22Rv1 (cell line): Measurements from ENCODE around the gene LRFN5.
"Not testable (repeated sequence)": the region's sequence is repeated elsewhere in the genome, so short reads cannot be mapped to it uniquely, and the experiment has no call there.

Experiments
- H3K27ac ChIP-seq: fragments of 450-650 bp; 2 replicates; pipeline ENCODE4 v1.5.1; 2017
- CTCF ChIP-seq: fragments of 450-650 bp; IDR thresholded peaks from 2 replicates; pipeline ENCODE4 v1.5.1; 2017; ENCODE audit warnings: mild to moderate bottlenecking
- ZFX ChIP-seq: fragments of 450-650 bp; IDR thresholded peaks from 2 replicates; pipeline ENCODE4 v1.6.1; 2017; ENCODE audit warnings: antibody characterized with exemption, borderline replicate concordance

The LRFN5 gene

GRCh38 chr14:41606532-41607303 is at the start of gene LRFN5:
Gene LRFN5, plus strand, starts transcription at chr14:41606876.
- TF ChIP-seq CTCF (peak; percentile 26), ZFX (no peak)
- H3K27ac ChIP-seq = peak within 1 kb of the TSS; percentile 64

DNA sequence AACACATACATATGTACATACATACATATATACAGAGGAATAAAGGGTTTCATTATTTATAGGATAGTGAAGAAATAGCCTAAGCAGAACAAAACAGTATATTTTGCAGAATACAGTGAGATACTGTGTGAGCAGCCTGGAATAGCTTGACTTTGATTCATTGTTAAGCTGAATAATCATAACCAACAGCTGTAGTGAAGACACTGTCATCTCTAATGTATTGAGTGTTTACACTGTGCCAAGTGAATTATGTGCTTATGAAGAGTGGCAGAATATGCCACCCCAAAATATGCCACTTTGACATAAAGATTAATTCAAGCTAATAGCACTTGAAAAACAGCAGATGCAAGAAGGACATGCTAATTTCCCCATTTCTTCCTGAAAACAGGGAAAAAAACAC is 48.2 kb upstream of the LRFN5 start:
- TF ChIP-seq CTCF (no peak), ZFX (no peak)
- H3K27ac ChIP-seq = no peak overlapping the region

DNA sequence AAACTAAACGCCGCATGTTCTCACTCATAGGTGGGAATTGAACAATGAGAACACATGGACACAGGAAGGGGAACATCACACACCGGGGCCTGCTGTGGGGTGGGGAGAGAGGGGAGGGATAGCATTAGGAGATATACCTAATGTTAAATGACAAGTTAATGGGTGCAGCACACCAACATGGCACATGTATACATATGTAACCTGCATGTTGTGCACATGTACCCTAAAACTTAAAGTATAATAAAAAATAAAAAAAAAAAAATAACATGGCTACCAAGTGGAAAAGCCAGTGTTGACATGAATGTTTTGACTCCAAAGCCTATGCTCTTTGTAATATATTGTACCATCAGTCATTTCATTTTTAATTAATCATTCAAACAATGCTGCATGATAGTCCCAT is 39.8 kb upstream of the LRFN5 start:
- not testable (repeated sequence) for H3K27ac ChIP-seq

- no peak overlapping the region for H3K27ac ChIP-seq
- TF ChIP-seq CTCF (no peak), ZFX (no peak)
These were observed 37.7 kb upstream of the LRFN5 start for GRCh38 chr14:41568979-41569378.

DNA sequence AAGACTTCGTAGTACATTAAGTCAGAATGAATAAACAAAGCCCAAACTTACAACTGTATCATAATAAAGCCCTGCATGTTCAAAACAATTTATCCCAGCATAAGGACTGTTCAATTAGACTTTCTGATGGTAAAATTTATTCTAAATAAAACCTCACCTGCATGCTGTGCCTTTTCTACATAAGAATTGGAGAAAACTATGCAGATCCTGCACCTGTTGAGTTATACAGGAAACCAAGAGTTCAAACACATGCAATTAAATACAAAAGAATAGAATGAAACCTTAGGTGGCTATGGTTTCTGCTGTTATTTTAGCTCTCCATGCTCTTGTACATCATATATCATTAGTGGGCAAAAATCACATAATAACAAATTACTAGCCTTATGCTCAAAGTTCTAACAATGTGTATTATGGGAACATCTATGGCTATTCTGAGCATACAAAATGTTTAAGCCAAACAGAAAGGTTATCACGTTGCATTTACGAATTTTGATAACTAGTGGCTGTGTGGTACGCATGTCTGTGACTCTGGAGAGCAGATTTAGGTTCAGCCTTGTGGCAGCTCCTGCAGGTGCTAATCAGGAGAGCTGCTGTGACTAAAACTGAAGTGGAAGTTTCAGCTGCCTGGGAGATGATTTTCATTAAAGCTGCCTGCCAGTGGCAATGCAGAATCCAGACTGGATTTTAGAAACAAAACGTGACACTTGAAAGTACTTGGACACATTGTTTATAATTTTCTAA is 36.1 kb upstream of the LRFN5 start:
- no peak for TF ChIP-seq ZFX
- no peak for TF ChIP-seq CTCF
- no peak overlapping the region for H3K27ac ChIP-seq

DNA sequence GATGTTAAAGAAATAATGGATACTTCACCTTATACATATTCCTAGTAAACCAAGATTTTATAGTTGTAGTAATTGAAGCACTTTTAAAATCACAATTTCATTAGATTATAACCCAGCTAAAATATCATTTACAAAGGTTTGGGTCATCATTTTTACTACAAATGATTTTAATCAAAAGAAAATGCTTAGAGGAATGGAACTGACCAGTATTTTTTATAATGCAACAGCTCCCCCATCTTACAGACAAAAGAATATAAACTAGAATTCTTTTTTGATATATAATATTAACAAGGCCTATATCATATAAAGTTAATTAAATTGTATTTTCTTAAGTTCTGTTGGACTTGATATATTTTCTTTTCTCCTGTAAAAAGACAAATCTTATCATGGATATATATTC is 20.4 kb upstream of the LRFN5 start:
- TF ChIP-seq ZFX (no peak), CTCF (peak; percentile 21; the same call in 1 of the 2 replicates)
- no peak overlapping the region for H3K27ac ChIP-seq

GRCh38 chr14:41597647-41598046 is 9.0 kb upstream of the LRFN5 start:
- TF ChIP-seq CTCF = no peak
- TF ChIP-seq ZFX = no peak
- H3K27ac ChIP-seq = no peak overlapping the region

- H3K27ac ChIP-seq = not testable (repeated sequence)
These were observed 6.8 kb upstream of the LRFN5 start for GRCh38 chr14:41599805-41600385.
